Choroid plexus epithelial cell (primary cell): ENCODE results near the gene ATAD3C.
A peak's percentile ranks its signal among the peaks of the same experiment; 100 is the strongest.
"Not testable (repeated sequence)": the region's sequence is repeated elsewhere in the genome, so short reads cannot be mapped to it uniquely, and the experiment has no call there.

ENCODE experiments used
- DNase-seq: peaks from one replicate; pipeline ENCODE4 v3.0.0-alpha.2; 2010; ENCODE audit warnings: low read depth
- H3K4me3 ChIP-seq: 2 replicates; pipeline ENCODE4 v1.5.1; 2011; ENCODE audit warnings: low read depth, mild to moderate bottlenecking, control low read depth, low read length, moderate library complexity
- CTCF ChIP-seq: conservative IDR thresholded peaks from 2 replicates; pipeline ENCODE4 v1.5.1; 2011; ENCODE audit warnings: low read depth, mild to moderate bottlenecking, control low read depth, inconsistent platforms, low read length, moderate library complexity

Gene ATAD3C

GRCh38 chr1:1403653-1404052 is 45.8 kb upstream of the ATAD3C start:
- no peak for DNase-seq
- TF ChIP-seq CTCF, result no peak
- no peak overlapping the region for H3K4me3 ChIP-seq

GRCh38 chr1:1406101-1406820 is 43.2 kb upstream of the ATAD3C start:
- no peak for DNase-seq
- no peak for TF ChIP-seq CTCF
- peak overlapping the region; percentile 88 for H3K4me3 ChIP-seq

GRCh38 chr1:1406821-1407635 is 42.5 kb upstream of the ATAD3C start, which contains the start of gene MRPL20:
MRPL20 (minus strand) TSS chr1:1407293; CDS start chr1:1407217, 76 bp downstream.
- DNase-seq, result peak; percentile 91
- TF ChIP-seq CTCF, result no peak
- peak within 1 kb of the TSS; percentile 88 for H3K4me3 ChIP-seq

- peak overlapping the region; percentile 88 for H3K4me3 ChIP-seq
- peak; percentile 72 for DNase-seq
Observed at GRCh38 chr1:1407636-1408318, 41.7 kb upstream of the ATAD3C start.

GRCh38 chr1:1410238-1410637 is 39.3 kb upstream of the ATAD3C start:
- not testable (repeated sequence) for H3K4me3 ChIP-seq, DNase-seq

More at GRCh38 chr1:1407636-1408318, 41.7 kb upstream of the ATAD3C start:
- peak; percentile 27 for TF ChIP-seq CTCF

- no peak for TF ChIP-seq CTCF
- DNase-seq, result no peak
- H3K4me3 ChIP-seq, result no peak overlapping the region
Observed at GRCh38 chr1:1411626-1412025, 37.9 kb upstream of the ATAD3C start.

GRCh38 chr1:1412311-1412902 is 37.1 kb upstream of the ATAD3C start:
- not testable (repeated sequence) for DNase-seq

More at GRCh38 chr1:1412311-1412902, 37.1 kb upstream of the ATAD3C start:
- not testable (repeated sequence) for H3K4me3 ChIP-seq
